Lower leg skin (tissue), 3 donors: ENCODE measurements around the gene JPH3.

Experiments
- CTCF ChIP-seq, 3 donors: fragments of 450-650 bp; IDR thresholded peaks; one replicate each; pipeline ENCODE4 v1.5.1; 2016; ENCODE audit warnings: antibody characterized with exemption in 3 of 3, mild to moderate bottlenecking in 3 of 3, moderate library complexity in 2 of 3
- POLR2A ChIP-seq, 2 donors: fragments of 450-650 bp; IDR thresholded peaks; one replicate each; pipeline ENCODE4 v1.6.1; 2016 to 2017; ENCODE audit warnings: antibody characterized with exemption in 2 of 2, mild to moderate bottlenecking in 1 of 2, moderate library complexity in 1 of 2

- TF ChIP-seq CTCF (IDR thresholded peaks at IDR 0.05) (no peak), POLR2A (IDR thresholded peaks at IDR 0.05) (no peak)
These were observed 138.7 kb downstream of the JPH3 start for GRCh38 chr16:87740909-87741424.
